ENCODE data around the gene ALOXE3.
A peak's percentile ranks its signal among the peaks of the same experiment; 100 is the strongest.
"Not testable (repeated sequence)": the region's sequence is repeated elsewhere in the genome, so short reads cannot be mapped to it uniquely, and the experiment has no call there.

ALOXE3 gene

DNA sequence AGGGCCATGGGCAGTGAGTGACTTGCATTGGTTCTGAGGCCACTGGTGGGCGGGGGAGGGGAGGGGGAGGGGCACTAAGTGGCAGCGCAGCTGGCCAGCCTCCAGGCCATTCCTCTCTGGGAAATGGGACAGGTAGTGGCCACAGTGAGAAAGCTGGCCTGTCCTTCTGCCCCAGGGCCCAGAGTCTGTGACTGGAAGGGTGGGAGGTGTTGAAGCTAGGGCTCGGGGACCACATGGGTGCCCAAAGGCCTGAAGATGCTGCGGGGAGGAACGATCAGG lies 30.4 kb downstream of the ALOXE3 start:
- no peak for DNase-seq

DNA sequence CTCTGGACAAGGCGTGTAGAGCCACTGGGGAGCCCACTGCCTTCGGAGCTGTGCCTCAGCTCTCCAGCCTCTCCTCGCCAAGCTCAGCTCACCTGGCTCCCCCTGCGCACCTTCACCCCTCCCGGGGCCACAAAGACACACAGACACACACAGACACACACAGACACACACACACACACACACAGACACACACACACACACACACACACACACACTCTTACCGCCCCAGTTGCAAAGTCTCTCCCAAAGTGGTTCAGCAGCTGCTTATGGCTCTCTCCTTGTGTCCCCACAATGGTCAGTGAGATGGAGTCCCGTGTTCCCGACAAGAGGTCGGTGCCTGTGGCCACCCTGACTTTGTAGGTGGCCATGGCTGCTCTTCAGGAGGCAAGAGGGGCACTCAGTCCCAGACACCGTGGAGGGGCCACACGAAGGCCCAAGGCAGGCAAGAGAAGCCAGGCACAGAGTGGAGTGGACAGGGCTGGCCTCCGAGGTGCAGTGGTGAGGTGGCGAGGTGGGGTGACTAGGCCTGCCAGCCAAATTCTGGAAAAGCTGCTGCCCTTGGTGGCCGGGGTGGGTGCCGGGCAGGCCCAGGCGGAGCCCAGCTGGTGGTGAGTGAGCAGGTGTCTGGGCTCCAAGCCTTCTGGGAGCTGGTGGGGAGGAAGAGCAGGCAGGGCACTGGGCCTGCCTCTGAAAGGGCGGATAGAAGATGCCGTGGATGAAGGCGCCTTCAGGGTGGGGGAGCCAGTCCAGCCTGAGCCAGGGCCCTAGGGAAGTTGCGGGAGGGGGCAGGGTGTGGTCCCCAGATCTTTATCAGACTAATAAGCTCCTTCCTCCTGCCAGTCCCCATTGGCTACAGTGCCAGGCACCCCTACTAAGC lies 31.0 kb downstream of the ALOXE3 start, which contains the start of gene ALOX12B:
Gene ALOX12B, minus strand, starts transcription at position 642 of the 877 bp plus-strand sequence. Its CDS starts 274 bp downstream, at position 368.
- DNase-seq: no peak

DNA sequence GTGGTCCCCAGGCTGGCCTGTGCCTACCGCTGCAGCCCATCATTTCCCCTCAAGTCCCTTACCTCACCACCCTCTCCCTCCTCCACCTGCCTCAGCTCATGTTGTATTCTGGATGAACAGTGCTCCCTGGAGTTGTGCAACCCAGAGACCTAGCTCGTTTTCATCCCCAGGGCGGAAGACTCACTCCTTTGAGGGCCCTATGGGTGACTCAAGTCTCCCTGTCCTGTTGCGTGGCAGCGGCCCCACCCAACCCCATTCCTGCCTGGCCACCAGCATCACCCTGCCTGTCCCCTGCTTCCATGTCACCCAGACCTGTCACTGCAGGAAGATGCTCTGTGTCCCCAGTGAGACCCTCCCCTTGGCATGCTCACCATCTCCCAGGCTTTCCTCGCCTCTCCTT lies 34.1 kb downstream of the ALOXE3 start:
- no peak for DNase-seq

DNA sequence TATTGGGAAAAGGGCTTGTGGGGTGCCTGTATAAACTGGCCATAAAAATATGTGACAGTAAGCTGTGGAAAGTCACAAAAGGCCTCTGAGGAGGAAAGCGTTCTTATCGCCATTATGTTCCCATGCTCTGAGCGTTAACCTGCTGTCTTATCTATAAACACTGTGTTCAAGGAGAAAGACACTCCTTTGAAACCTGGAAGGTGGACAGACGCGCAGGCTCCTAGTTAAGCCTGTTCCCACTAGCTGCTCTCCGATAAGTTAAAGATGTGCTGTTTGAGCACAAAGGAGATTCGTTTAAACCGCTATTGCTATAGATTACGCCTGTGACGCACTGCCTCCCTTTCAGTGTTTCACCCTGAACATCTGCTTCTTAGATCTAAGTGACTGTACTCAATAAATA lies 36.0 kb downstream of the ALOXE3 start:
- no peak for DNase-seq

DNA sequence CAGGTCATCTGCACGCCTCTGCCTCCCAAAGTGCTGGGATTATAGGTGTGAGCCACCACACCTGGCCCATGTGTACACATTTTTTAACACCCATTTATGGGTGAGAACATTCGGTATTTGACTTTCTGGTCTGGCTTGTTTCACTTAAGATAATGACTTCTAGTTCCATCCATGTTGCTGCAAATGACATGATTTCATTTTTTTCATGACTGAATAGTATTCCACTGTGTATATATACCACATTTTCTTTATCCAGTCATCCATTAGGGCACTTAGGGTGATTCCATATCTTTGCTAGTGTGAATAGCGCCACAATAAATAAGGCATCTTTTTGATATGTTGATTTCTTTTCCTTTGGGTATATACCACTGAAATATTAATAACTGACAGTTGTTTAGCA lies 36.4 kb downstream of the ALOXE3 start:
- DNase-seq: no peak

DNA sequence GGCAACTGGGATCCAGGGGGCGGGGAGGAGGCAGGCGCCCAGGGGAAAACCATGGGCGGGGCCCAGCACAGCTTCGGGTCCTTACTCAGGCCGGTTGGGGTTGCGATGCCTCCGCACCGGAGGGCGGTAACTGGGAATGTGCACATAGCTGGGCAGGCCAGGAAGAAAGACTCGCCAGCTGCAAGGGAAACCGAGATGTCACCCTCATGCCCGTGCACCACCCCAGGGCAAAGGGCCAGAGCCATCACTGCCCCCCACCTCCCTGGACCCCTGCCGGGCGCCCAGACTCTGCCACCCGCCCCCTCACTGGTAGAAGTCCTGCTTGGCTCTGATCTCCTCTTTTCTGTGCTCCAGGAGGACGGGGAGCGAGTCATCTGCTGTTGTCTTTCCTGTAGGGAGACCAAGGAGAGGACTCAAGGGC lies 37.5 kb downstream of the ALOXE3 start:
- no peak for DNase-seq

DNA sequence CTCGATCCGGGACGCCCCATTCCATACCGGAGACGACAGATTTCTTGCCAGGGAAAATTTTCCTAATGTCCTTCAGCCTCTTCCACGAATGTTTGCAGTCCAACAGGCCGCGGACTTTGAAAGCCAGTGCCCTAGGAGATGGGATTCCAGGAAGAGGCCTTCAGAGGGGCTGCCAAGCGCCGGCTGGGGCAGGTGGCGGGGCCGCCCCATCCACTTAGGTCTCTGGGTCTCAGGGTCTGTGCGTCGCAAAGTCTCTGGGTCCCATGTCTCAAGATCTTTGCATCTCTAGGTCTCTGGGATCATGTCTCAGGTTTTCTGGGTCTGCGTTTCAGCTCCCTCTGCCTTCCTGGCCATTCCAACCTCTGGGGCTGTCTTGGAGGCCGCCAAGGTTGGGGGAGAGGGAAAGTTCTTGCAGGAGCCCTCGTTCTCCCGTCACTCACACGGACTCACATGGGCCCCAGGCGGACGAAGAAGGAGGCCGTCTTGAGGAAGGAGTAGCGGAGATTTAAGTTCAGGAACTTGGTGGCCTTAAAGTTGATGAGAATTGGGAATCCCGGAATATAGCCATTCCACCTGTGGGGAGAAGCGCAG lies 38.0 kb downstream of the ALOXE3 start:
- DNase-seq: no peak

DNA sequence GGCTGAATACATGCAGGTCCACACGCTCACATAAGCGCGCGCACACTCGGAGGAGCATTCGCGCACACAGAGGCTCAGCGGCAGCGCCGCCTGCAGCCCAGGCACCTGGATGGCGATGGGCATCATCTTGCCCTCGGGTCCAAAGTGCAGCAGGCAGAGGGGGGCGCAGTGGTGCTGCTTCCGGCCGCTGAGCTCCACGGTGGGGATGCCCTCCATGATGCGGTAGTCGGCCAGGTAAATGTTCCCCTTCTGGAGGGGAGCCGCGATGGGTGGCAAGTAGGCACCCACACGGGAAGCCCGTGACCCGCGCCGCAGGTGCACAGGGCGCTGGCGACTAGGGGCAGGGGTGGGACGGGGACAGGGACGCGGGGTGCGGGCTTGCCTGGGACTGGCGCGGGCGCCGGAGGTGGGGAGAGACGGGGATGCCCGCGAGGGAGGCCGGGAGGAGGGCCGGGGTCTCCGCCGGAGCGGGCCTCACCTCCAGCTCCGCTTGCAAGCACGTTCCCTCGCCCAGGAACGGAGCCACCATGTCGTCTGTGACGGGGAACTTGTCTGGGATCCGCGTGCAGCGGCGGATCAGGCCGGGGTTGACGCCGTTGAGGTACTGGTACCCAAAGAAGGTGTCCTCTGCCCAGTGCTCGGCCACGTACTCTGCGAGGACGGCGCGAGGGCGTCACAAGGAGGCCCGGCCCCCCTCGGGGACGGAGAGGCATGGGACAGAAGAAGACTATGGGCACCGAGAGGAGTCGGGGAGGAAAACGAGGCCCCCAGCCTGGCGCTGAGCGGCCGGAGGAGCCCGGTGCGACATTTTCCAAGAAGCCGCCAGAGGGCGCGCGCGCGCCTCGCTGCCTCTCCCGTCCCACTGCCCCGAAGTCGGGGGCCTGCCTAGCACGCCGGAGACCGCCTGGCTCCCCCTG lies 38.8 kb downstream of the ALOXE3 start:
- peak; percentile 88 for DNase-seq

DNA sequence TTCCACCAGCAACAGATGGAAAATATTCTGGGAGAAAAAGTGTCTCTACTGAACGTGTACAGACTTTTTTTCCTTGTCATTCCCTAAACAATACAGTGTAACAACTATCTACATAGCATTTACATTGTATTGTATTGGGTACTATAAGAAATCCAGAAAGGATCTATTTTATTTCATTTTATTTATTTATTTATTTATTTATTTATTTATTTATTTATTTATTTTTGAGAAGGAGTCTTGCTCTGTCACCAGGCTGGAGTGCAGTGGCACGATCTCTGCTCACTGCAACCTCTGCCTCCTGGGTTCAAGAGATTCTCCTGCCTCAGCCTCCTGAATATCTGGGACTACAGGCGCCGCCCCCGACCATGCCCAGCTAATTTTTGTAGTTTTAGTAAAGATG lies 40.4 kb downstream of the ALOXE3 start:
- not testable (repeated sequence) for DNase-seq

DNA sequence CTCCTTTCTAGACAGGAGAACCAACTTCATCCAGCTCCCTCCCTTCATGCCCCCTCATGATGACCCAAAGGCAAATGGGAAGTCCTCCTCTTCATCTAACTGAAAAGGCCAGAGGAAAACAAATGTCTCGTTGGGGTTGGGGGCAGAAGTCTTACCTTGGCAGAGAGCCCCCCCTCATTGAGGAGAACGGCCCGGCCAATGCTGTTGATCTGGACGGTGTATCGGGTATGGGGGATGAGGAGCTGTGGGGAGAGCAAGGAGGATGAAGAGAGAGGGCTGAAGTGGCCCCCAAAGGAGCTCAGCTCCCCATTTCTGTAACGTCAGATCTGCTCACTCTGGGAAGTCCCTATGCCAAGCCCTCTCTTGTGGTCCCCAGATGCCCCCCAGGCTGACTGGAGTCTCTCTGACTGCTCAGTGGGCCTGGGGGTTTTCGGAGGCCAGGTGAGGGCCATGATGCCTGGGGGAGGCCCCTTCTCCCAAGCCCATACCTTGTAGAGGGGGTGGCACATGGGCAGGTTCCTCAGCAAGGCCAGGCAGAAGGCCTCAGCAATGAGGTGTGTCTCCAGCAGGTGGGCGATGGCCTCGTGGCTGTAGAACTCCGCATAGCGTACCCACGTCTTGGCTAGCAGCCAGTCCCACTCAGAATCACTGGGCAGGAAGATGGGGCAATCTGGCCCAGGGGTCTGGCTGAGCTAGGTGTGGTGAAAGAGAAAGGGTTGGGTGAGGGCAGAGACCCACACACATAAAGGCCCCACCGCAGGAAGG lies 41.6 kb downstream of the ALOXE3 start:
- no peak for DNase-seq

DNA sequence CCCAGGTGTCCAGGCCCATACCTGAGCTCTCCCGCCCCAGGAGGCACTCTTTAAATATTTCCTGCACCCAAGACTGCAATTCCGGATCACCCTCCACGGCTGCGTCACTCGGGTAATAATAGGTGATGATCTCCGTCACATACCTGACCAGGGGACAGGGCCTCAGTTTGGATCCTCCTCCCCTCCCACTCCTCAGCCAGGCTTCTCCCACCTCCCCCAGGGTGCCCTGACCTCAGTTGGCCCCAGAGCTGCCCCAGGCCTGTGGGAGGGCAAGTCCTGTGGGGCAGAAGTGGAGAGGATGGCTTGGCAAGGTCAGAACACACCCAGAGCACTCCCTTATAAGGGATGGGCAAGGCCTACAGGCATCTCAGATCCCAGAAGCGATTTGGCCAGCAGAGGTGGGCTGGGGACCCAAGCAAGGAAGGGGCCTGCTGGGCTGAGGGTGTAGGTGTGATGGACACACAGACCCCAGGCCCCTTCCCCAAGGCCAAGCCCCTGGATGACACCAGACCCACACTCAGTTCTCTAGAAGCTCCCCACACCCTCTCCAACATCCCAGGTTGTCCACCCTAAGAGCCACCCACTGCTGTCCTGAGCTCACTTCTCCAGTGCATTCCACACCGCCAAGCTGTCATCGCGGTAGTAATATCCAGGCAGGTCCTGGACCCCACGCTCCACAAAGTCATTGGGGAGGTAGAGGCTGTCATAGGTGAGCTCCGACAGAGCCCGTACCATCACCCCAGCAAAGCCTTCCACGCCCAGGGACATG lies 42.6 kb downstream of the ALOXE3 start:
- DNase-seq: no peak

DNA sequence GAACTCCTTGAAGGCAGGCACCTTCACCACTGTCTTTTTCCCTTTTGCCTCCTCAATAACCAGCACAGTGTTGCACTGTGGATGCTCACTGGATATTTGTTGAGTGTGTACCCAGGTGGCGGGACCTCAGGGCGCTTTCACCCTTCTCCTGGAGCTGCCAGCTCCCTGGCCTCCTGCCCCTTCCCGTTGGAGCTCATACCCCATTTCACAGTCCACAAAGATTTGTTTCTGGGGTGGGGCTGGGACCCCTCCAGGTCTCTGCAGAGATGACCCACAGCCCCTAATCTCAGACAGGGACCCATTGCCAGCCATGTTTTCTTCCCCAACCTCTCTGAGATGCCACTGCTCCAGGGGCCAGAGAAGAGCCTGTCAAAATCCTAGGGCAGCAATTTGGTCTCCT lies 43.2 kb downstream of the ALOXE3 start:
- no peak for DNase-seq

DNA sequence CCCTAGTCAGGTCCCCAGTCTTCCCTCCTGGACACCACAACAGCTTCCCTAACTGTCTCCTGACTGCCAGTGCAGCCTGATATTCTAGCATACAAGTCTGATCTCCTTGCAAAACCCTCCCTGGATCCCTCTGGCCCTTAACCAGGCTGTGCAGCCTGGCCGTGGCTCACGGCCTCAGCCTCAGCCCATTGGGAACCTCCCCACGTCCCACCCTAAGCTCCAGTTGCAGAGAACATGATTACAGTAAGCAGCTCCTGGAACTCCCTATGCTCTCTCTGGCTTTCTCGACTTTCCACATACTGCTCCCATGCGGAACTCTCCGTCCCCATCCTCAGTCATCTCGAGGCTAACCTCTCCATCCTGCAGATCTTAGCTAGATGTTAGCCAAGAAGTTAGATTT lies 43.8 kb downstream of the ALOXE3 start:
- DNase-seq: no peak

DNA sequence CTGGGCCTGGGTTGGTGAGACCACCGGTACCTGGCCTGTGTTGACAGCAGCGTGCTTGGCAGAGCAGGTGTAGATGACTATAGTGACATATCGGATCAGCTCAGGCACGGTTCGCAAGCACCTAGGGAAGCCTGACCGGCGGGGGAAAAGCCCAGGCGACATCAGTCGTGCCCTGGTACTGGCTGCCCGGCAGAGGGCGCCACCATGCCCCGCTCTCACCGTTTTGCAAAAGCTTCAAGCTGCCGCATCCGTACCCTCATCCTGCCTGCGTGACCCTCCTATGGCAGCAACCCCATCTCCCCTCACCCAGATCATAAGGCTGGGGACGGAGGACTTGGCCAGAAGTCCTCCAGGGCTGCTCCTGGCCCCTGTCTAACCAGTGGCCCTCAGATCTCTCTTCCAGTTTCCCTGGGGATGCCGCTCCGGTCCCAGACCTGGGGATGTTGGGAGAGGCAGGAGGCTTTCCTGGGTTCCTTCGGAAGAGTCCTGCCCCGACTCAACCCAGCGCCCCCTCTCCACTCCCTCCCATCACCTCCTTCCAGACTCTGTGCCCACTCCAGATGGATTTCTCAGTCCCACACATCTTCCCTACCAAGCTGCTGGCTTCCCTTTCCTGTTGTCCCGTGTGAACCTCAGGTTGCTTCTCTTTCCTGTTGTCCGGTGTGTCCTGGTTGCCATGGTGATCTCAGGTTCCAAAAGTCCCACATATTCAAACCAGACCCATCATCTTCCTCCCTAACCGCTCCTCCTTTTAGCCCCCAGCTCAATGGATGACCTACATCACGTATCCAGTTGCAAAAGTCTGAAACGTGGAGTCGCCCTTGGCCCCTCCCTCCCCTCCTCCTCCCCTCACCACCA lies 44.5 kb downstream of the ALOXE3 start:
- peak; percentile 32 for DNase-seq

DNA sequence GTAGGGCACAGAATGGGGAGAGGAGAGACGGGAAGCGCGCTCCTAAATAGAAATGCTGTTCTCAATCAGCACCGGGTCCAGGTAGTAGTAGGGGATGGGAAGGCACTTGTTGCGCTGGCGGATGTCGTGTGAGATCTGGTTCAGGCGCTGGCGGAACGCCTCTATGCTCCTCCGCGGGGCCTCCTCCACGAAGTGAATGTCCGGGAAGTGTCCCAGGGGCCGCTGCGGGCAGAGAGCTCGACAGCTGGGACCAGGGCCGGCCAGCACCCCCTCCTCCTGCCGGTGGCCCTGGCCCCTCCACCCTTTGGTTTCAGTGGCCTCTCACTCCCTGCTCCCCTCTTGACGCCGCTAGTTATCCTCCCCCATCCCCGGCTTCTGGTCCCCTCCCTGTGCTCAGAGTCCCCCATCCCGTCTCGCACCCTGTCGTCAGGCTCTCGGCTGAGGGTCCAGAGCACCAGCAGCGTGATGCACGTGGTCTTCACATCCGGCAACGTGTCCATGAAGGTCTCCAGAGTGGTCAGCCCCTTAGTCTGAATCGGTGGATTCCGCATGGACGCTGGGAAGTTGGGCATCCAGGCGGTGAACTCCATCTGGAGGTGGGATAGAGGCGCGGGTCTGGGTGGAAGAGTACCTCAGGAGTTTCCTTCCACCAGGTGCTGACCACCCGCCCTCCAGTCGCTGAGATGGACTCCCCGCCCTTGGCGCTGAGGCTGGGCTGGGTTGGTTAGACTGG lies 45.4 kb downstream of the ALOXE3 start:
- no peak for DNase-seq

DNA sequence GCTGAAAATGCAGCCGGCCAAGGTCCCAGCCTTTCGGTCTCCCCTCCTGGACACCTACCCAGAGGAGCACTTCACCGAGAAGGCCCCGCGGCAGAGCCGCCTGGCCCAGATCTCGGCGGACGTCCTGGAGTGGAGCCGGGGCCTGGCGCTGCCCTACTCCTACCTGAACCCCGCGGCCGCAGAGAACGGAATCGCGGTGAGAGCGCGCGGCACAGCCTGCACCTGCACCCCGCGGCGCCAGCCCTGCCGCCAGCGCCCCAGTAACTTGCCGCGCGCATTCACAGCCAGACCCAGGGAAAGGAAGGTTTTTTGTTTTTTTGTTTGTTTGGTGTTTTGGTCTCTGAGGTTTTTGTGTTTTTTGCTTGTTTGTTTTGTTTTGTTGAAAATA lies 46.0 kb downstream of the ALOXE3 start:
- no peak for DNase-seq

DNA sequence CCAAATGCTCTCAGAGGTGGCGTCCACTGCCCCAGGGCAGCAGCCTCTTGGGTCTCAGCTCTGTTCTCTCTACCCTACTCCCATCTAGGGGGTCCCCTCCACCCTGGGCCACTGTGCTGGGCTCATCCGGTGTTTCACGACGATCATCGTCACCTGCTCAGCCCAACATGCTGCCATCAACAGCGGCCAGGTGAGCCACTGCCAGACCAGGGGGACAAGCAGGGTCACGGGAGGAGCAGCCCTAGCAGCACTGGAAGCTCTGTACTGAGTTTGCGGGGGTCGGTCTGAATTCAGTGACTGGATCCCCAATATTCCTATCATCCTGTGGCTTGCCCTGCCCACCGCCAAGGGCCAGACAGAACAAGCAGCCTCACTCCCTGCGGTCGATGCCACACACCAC lies 46.8 kb downstream of the ALOXE3 start:
- no peak for DNase-seq

DNA sequence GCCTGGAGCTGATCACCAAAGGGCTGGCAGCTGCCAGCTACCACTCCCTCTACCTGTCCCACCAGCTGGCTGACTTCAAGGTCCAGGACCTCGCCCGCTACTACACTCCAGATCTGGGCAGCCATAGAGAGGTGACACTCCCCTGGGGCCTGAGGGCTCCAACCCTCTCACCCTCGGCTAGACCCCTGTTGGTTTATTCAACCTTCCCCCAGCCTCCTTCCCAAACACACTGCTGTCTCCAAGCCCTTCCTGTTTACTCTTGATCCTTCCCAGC lies 48.8 kb downstream of the ALOXE3 start:
- DNase-seq: no peak

DNA sequence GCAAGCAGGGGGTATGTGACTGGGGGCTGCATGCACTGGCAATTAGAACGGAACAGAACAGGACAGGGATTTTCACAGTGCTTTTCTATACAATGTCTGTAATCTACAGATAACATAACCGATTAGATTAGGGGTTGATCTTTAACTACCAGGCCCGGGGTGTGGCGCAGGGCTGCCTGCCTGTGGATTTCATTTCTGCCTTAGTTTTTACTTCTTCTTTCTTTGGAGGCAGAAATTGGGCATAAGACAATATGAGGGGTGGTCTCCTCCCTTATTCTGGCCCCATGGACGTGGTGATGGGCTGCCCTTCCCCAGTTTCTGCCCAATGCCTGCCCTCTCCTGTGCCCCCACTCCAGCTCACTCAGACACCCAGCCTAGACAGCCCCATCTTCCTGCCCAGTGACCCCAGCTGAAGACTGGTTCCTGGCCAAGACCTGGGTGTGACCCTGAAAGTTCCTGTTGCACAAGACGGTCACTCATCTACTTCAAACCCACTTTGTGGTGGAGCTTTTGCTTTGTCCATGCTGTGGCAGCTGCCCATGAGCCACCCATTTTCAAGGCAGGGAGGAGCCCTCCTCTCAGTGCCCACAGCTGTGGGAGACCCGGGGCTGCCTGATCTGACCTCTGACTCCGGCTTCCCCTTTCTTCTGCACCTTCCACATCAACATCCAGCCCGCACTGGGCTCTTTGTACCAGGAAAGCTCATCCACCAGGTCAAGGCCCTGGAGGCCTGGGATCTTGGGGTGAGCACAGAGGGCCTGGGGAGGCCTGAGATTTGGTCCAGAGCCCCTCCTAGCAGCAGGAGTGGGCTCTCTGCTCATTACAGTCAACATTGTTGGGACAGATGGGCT lies 49.4 kb downstream of the ALOXE3 start:
- no peak for DNase-seq

DNA sequence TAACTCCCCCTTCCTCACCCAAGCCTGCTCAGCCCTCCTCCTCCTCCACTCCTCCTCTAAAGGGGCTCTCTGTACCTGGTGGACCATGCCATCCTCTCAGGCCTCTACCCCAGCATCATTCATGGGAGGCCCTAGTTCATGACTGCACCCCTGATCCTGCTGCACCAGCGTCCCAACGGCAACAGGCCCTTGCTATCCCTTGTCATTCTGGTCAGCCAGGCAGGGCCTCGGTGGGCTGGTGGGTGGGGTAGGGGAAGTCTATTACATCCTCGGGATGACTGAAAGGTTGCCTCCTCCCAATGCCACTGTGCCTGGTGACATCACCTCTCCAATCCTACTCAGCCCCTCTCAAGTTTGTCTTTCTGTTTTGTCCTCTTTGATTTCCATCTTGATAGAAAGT lies 50.5 kb downstream of the ALOXE3 start:
- no peak for DNase-seq
